AG10803 (cell line): Measurements from ENCODE around the gene XG.
A peak's percentile ranks its signal among the peaks of the same experiment; 100 is the strongest.
"Not testable (repeated sequence)": the region's sequence is repeated elsewhere in the genome, so short reads cannot be mapped to it uniquely, and the experiment has no call there.

Experiments
- DNase-seq: peaks from one replicate; pipeline ENCODE4 v3.0.0; 2010; ENCODE audit warnings: low read depth
- H3K4me3 ChIP-seq: 2 replicates; pipeline ENCODE4 v1.5.1; 2011; ENCODE audit warnings: mild to moderate bottlenecking, low read length, control low read depth
- CTCF ChIP-seq: conservative IDR thresholded peaks from 2 replicates; pipeline ENCODE4 v1.5.1; 2011; ENCODE audit warnings: mild to moderate bottlenecking, low read length, control low read depth, inconsistent platforms

The XG gene

GRCh38 chrX:2756548-2756947 is 4.7 kb downstream of the XG start:
- H3K4me3 ChIP-seq: no peak overlapping the region
- no peak for TF ChIP-seq CTCF
- no peak for DNase-seq

- DNase-seq: no peak
- no peak for TF ChIP-seq CTCF
- no peak overlapping the region for H3K4me3 ChIP-seq
These were observed 9.4 kb downstream of the XG start for GRCh38 chrX:2761246-2761645.

- not testable (repeated sequence) for H3K4me3 ChIP-seq, DNase-seq
These were observed 10.8 kb downstream of the XG start for GRCh38 chrX:2762671-2763070.

GRCh38 chrX:2764766-2765548 is 13.1 kb downstream of the XG start:
- not testable (repeated sequence) for DNase-seq, H3K4me3 ChIP-seq

GRCh38 chrX:2765549-2765830 is 13.7 kb downstream of the XG start:
- TF ChIP-seq CTCF: no peak
- no peak overlapping the region for H3K4me3 ChIP-seq
- no peak for DNase-seq

- no peak overlapping the region for H3K4me3 ChIP-seq
These were observed 15.1 kb downstream of the XG start for GRCh38 chrX:2766906-2767305.

GRCh38 chrX:2767631-2768455 is 16.0 kb downstream of the XG start:
- DNase-seq: peak; percentile 82
- TF ChIP-seq CTCF: no peak
- H3K4me3 ChIP-seq: no peak overlapping the region

More at GRCh38 chrX:2766906-2767305, 15.1 kb downstream of the XG start:
- DNase-seq: peak; percentile 58
- no peak for TF ChIP-seq CTCF

GRCh38 chrX:2769615-2770014 is 17.8 kb downstream of the XG start:
- no peak for DNase-seq
- TF ChIP-seq CTCF: no peak
- H3K4me3 ChIP-seq: no peak overlapping the region

- H3K4me3 ChIP-seq, DNase-seq: not testable (repeated sequence)
These were observed 21.6 kb downstream of the XG start for GRCh38 chrX:2773166-2774055.
